HG02571 (cell line): ENCODE results near the gene NPC1.
"Not testable (repeated sequence)": the region's sequence is repeated elsewhere in the genome, so short reads cannot be mapped to it uniquely, and the experiment has no call there.

Experiments
- ATAC-seq: cut with Tn5 transposase; IDR thresholded peaks from one replicate; pipeline ENCODE4 v1.9.1; 2021; ENCODE audit warnings: mild to moderate bottlenecking, moderate library complexity; ENCODE audit not compliant: unreplicated experiment

The NPC1 gene

GRCh38 chr18:23494992-23495391 is 91.3 kb downstream of the NPC1 start:
- ATAC-seq = no peak

- no peak for ATAC-seq
Measured at GRCh38 chr18:23493654-23494053, 92.7 kb downstream of the NPC1 start.

GRCh38 chr18:23489586-23489985 is 96.7 kb downstream of the NPC1 start:
- not testable (repeated sequence) for ATAC-seq

- peak; percentile 77 for ATAC-seq
Measured at GRCh38 chr18:23487738-23488570, 98.4 kb downstream of the NPC1 start.

- ATAC-seq = no peak
Measured at GRCh38 chr18:23485386-23485785, 100.9 kb downstream of the NPC1 start.

GRCh38 chr18:23484561-23485182 is 101.6 kb downstream of the NPC1 start:
- ATAC-seq = no peak
